GM21737 (cell line): ENCODE measurements around the gene LRRC74A.
"Not testable (repeated sequence)": the region's sequence is repeated elsewhere in the genome, so short reads cannot be mapped to it uniquely, and the experiment has no call there.

Source experiments
- ATAC-seq: cut with Tn5 transposase; IDR thresholded peaks from one replicate; pipeline ENCODE4 v1.9.1; 2021; ENCODE audit warnings: mild to moderate bottlenecking, moderate library complexity; ENCODE audit not compliant: unreplicated experiment

The LRRC74A gene

GRCh38 chr14:76883447-76883846 is 57.2 kb downstream of the LRRC74A start:
- no peak for ATAC-seq

- ATAC-seq: no peak
Observed at GRCh38 chr14:76884394-76884793, 58.2 kb downstream of the LRRC74A start.

- ATAC-seq: no peak
Observed at GRCh38 chr14:76884853-76885276, 58.7 kb downstream of the LRRC74A start.

GRCh38 chr14:76887191-76887590 is 61.0 kb downstream of the LRRC74A start:
- ATAC-seq: no peak

GRCh38 chr14:76891391-76891790 is 65.2 kb downstream of the LRRC74A start:
- ATAC-seq: no peak

- ATAC-seq: no peak
Observed at GRCh38 chr14:76894308-76894707, 68.1 kb downstream of the LRRC74A start.

GRCh38 chr14:76898006-76898405 is 71.8 kb downstream of the LRRC74A start:
- ATAC-seq: not testable (repeated sequence)

GRCh38 chr14:76900682-76901081 is 74.5 kb downstream of the LRRC74A start:
- no peak for ATAC-seq

- no peak for ATAC-seq
Observed at GRCh38 chr14:76901171-76902055, 75.2 kb downstream of the LRRC74A start.

- ATAC-seq: no peak
Observed at GRCh38 chr14:76902591-76902990, 76.4 kb downstream of the LRRC74A start.

- ATAC-seq: no peak
Observed at GRCh38 chr14:76904100-76904739, 78.0 kb downstream of the LRRC74A start.

GRCh38 chr14:76904740-76905569 is 78.7 kb downstream of the LRRC74A start:
- peak; percentile 78 for ATAC-seq

- ATAC-seq: no peak
Observed at GRCh38 chr14:76908834-76909233, 82.6 kb downstream of the LRRC74A start.

- ATAC-seq: no peak
Observed at GRCh38 chr14:76909266-76909665, 83.1 kb downstream of the LRRC74A start.

- ATAC-seq: no peak
Observed at GRCh38 chr14:76910371-76910890, 84.2 kb downstream of the LRRC74A start.

- ATAC-seq: no peak
Observed at GRCh38 chr14:76911473-76911872, 85.3 kb downstream of the LRRC74A start.

GRCh38 chr14:76914533-76915081 is 88.4 kb downstream of the LRRC74A start:
- not testable (repeated sequence) for ATAC-seq

GRCh38 chr14:76916040-76916715 is 90.0 kb downstream of the LRRC74A start:
- no peak for ATAC-seq

GRCh38 chr14:76917158-76917596 is 91.0 kb downstream of the LRRC74A start:
- no peak for ATAC-seq

GRCh38 chr14:76917745-76918255 is 91.6 kb downstream of the LRRC74A start:
- no peak for ATAC-seq
